Measurements from ENCODE around the gene HIPK2. TPM values are rescaled to one million over a fixed set of nuclear protein-coding genes. Genes with fewer than 3 reads are reported as not detected.

Gene HIPK2
- total RNA-seq, 3 donors from 2014 or later (not counting 1 experiment from before 2014, with no cell fraction given): 127 to 145 (median 144) TPM

GRCh38 chr7:139658296-139658695 lies 119.5 kb downstream of the HIPK2 start:
- Histone ChIP-seq H3K4me3 (ENCODE audit: low read length) (no peak overlapping the region), H3K36me3 (ENCODE audit: control insufficient read depth, insufficient read depth, low read length) (no peaks in the 10 kb centered on the region), H3K4me1 (ENCODE audit: control insufficient read depth, insufficient read depth, low read length) (peaks cover 12% of the 10 kb centered on the region), H3K9me3 (ENCODE audit: control insufficient read depth, insufficient read depth, low read length) (no peaks in the 10 kb centered on the region), H3K27ac (ENCODE audit: low read length) (no peak overlapping the region), H3K27me3 (ENCODE audit: control insufficient read depth, insufficient read depth, low read length) (no peaks in the 10 kb centered on the region)
- Mint-ChIP-seq H3K9me3 (no peaks in the 10 kb centered on the region), H3K27ac (peak overlapping the region; percentile 16 to 54), H3K4me1 (peaks cover 84 to 86% of the 10 kb centered on the region in 2 donors), H3K36me3 (no peaks in the 10 kb centered on the region), H3K4me3 (no peak overlapping the region), H3K27me3 (ENCODE audit: low read depth in 2 of 2) (no peaks in the 10 kb centered on the region)
- no peak for ATAC-seq
- intact Hi-C loops (cut with micrococcal nuclease): no loop called here
- WGBS (ENCODE audit: insufficient coverage): 100% methylated on average over 1 of the region's 3 CpGs
- TF ChIP-seq CTCF (IDR thresholded peaks at IDR 0.05): no peak
- no peak for DNase-seq

GRCh38 chr7:139657725-139658124 lies 120.1 kb downstream of the HIPK2 start:
- Mint-ChIP-seq H3K4me3 (no peak overlapping the region), H3K36me3 (no peaks in the 10 kb centered on the region), H3K4me1 (peaks cover 80 to 82% of the 10 kb centered on the region in 2 donors), H3K9me3 (no peaks in the 10 kb centered on the region), H3K27ac (peak overlapping the region; percentile 54), H3K27me3 (ENCODE audit: low read depth in 2 of 2) (no peaks in the 10 kb centered on the region)
- H3K4me1 ChIP-seq (ENCODE audit: control insufficient read depth, insufficient read depth, low read length): peaks cover 10% of the 10 kb centered on the region
- H3K4me3 ChIP-seq (ENCODE audit: low read length): no peak overlapping the region
- no peak for DNase-seq
- H3K36me3 ChIP-seq (ENCODE audit: control insufficient read depth, insufficient read depth, low read length): no peaks in the 10 kb centered on the region
- no peaks in the 10 kb centered on the region for H3K9me3 ChIP-seq (ENCODE audit: control insufficient read depth, insufficient read depth, low read length)
- WGBS (ENCODE audit: insufficient coverage): 100% methylated on average over 1 of the region's 1 CpG
- H3K27me3 ChIP-seq (ENCODE audit: control insufficient read depth, insufficient read depth, low read length): no peaks in the 10 kb centered on the region
- no peak for TF ChIP-seq CTCF (IDR thresholded peaks at IDR 0.05)
- intact Hi-C loops (cut with micrococcal nuclease): no loop called here
- no peak for ATAC-seq
- H3K27ac ChIP-seq (ENCODE audit: low read length): no peak overlapping the region

GRCh38 chr7:139656387-139656786 lies 121.4 kb downstream of the HIPK2 start:
- ATAC-seq (no peak), DNase-seq (no peak)
- Histone ChIP-seq H3K27me3 (ENCODE audit: control insufficient read depth, insufficient read depth, low read length) (no peaks in the 10 kb centered on the region), H3K4me3 (ENCODE audit: low read length) (no peak overlapping the region), H3K27ac (ENCODE audit: low read length) (no peak overlapping the region), H3K9me3 (ENCODE audit: control insufficient read depth, insufficient read depth, low read length) (no peaks in the 10 kb centered on the region), H3K36me3 (ENCODE audit: control insufficient read depth, insufficient read depth, low read length) (no peaks in the 10 kb centered on the region), H3K4me1 (ENCODE audit: control insufficient read depth, insufficient read depth, low read length) (peaks cover 4% of the 10 kb centered on the region)
- Mint-ChIP-seq H3K36me3 (no peaks in the 10 kb centered on the region), H3K27ac (peak overlapping the region; percentile 54), H3K4me3 (no peak overlapping the region), H3K9me3 (no peaks in the 10 kb centered on the region), H3K4me1 (peaks cover 79 to 81% of the 10 kb centered on the region in 2 donors), H3K27me3 (ENCODE audit: low read depth in 2 of 2) (no peaks in the 10 kb centered on the region)
- WGBS (ENCODE audit: insufficient coverage): 96% methylated on average over 6 of the region's 6 CpGs
- no peak for TF ChIP-seq CTCF (IDR thresholded peaks at IDR 0.05)
- intact Hi-C loops (cut with micrococcal nuclease): no loop called here

GRCh38 chr7:139655305-139655704 lies 122.5 kb downstream of the HIPK2 start:
- ATAC-seq: no peak
- H3K4me3 ChIP-seq (ENCODE audit: low read length): no peak overlapping the region
- WGBS (ENCODE audit: insufficient coverage): 77% methylated on average over 7 of the region's 8 CpGs
- no peaks in the 10 kb centered on the region for H3K36me3 ChIP-seq (ENCODE audit: control insufficient read depth, insufficient read depth, low read length)
- peaks cover 79 to 81% of the 10 kb centered on the region in 2 donors for H3K4me1 Mint-ChIP-seq
- H3K9me3 ChIP-seq (ENCODE audit: control insufficient read depth, insufficient read depth, low read length): no peaks in the 10 kb centered on the region
- H3K9me3 Mint-ChIP-seq: no peaks in the 10 kb centered on the region
- H3K36me3 Mint-ChIP-seq: no peaks in the 10 kb centered on the region
- no peak overlapping the region for H3K27ac ChIP-seq (ENCODE audit: low read length)
- no peaks in the 10 kb centered on the region for H3K27me3 Mint-ChIP-seq (ENCODE audit: low read depth in 2 of 2)
- DNase-seq: no peak
- H3K27me3 ChIP-seq (ENCODE audit: control insufficient read depth, insufficient read depth, low read length): no peaks in the 10 kb centered on the region
- peak overlapping the region in 1 of 2 donors; percentile 54 for H3K27ac Mint-ChIP-seq
- peaks cover 13% of the 10 kb centered on the region for H3K4me1 ChIP-seq (ENCODE audit: control insufficient read depth, insufficient read depth, low read length)
- no peak overlapping the region for H3K4me3 Mint-ChIP-seq
- TF ChIP-seq CTCF (IDR thresholded peaks at IDR 0.05): no peak
- intact Hi-C loops (cut with micrococcal nuclease): no loop called here

Data from natural killer cell (primary cell).